NT2/D1 (cell line): ENCODE data around the gene RPL32.
A peak's percentile ranks its signal among the peaks of the same experiment; 100 is the strongest.

Source experiments
- DNase-seq: peaks from one replicate; pipeline ENCODE4 v3.0.0-alpha.2; 2011; ENCODE audit warnings: low read depth, low spot score
- H3K27me3 ChIP-seq: 2 replicates; pipeline ENCODE4 v1.6.0; 2011; ENCODE audit warnings: mild to moderate bottlenecking; ENCODE audit not compliant: insufficient read length, insufficient read depth
- H3K36me3 ChIP-seq: 2 replicates; pipeline ENCODE4 v1.6.1; 2011; ENCODE audit warnings: mild to moderate bottlenecking, low read length, mixed read lengths; ENCODE audit not compliant: insufficient read depth, insufficient read length
- H3K4me1 ChIP-seq: 2 replicates; pipeline ENCODE4 v1.5.1; 2011; ENCODE audit not compliant: insufficient read depth, insufficient read length
- H3K4me3 ChIP-seq: 2 replicates; pipeline ENCODE4 v1.5.1; 2011; ENCODE audit warnings: low read depth; ENCODE audit not compliant: insufficient read length
- H3K9ac ChIP-seq: 2 replicates; pipeline ENCODE4 v1.6.0; 2011; ENCODE audit warnings: low read depth; ENCODE audit not compliant: insufficient read length
- H3K9me3 ChIP-seq: 2 replicates; pipeline ENCODE4 v1.5.1; 2011; ENCODE audit warnings: mild to moderate bottlenecking, low read length; ENCODE audit not compliant: insufficient read depth
- SUZ12 ChIP-seq: IDR thresholded peaks from 2 replicates; pipeline ENCODE4 v1.6.1; 2011; ENCODE audit not compliant: insufficient read length, insufficient read depth; ENCODE audit errors: extremely low read depth
- YY1 ChIP-seq: IDR thresholded peaks from 2 replicates; pipeline ENCODE4 v1.6.1; 2011; ENCODE audit not compliant: insufficient read length, insufficient read depth
- ZNF274 ChIP-seq: IDR thresholded peaks from 2 replicates; pipeline ENCODE4 v1.6.1; 2011; ENCODE audit warnings: mild to moderate bottlenecking, low read depth, low read length

Gene RPL32

GRCh38 chr3:12810961-12811360 lies 30.4 kb downstream of the RPL32 start:
- DNase-seq = no peak
- H3K9me3 ChIP-seq = no peaks in the 10 kb centered on the region
- H3K4me3 ChIP-seq = no peak overlapping the region
- H3K36me3 ChIP-seq = peaks cover 40% of the 10 kb centered on the region
- peaks cover 7% of the 10 kb centered on the region for H3K4me1 ChIP-seq
- H3K9ac ChIP-seq = peak overlapping the region; percentile 52
- TF ChIP-seq YY1 = no peak
- no peak for TF ChIP-seq ZNF274
- TF ChIP-seq SUZ12 = no peak
- no peaks in the 10 kb centered on the region for H3K27me3 ChIP-seq

GRCh38 chr3:12810013-12810780 lies 31.2 kb downstream of the RPL32 start:
- H3K9ac ChIP-seq = peak overlapping the region; percentile 84
- H3K36me3 ChIP-seq = peaks cover 36% of the 10 kb centered on the region
- H3K4me1 ChIP-seq = peaks cover 7% of the 10 kb centered on the region
- H3K27me3 ChIP-seq = no peaks in the 10 kb centered on the region
- DNase-seq = peak; percentile 92
- peak overlapping the region; percentile 59 for H3K4me3 ChIP-seq
- H3K9me3 ChIP-seq = no peaks in the 10 kb centered on the region
- no peak for TF ChIP-seq SUZ12
- TF ChIP-seq ZNF274 = no peak
- TF ChIP-seq YY1 = no peak

- H3K4me3 ChIP-seq = no peak overlapping the region
These were observed 31.9 kb downstream of the RPL32 start for GRCh38 chr3:12809435-12809834.

GRCh38 chr3:12809001-12809400 lies 32.4 kb downstream of the RPL32 start:
- peaks cover 7% of the 10 kb centered on the region for H3K4me1 ChIP-seq
- H3K9me3 ChIP-seq = no peaks in the 10 kb centered on the region
- H3K9ac ChIP-seq = no peak overlapping the region
- H3K27me3 ChIP-seq = no peaks in the 10 kb centered on the region
- H3K4me3 ChIP-seq = no peak overlapping the region
- H3K36me3 ChIP-seq = peaks cover 36% of the 10 kb centered on the region
- TF ChIP-seq SUZ12 = no peak
- TF ChIP-seq ZNF274 = no peak
- no peak for TF ChIP-seq YY1
- DNase-seq = no peak

More at GRCh38 chr3:12809435-12809834, 31.9 kb downstream of the RPL32 start:
- Histone ChIP-seq H3K27me3 (no peaks in the 10 kb centered on the region), H3K9ac (peak overlapping the region; percentile 84), H3K4me1 (peaks cover 7% of the 10 kb centered on the region), H3K36me3 (peaks cover 35% of the 10 kb centered on the region), H3K9me3 (no peaks in the 10 kb centered on the region)
- TF ChIP-seq ZNF274 (no peak), SUZ12 (no peak)
- DNase-seq = no peak

- Histone ChIP-seq H3K9me3 (no peaks in the 10 kb centered on the region), H3K4me3 (no peak overlapping the region), H3K27me3 (no peaks in the 10 kb centered on the region), H3K36me3 (peaks cover 37% of the 10 kb centered on the region), H3K9ac (no peak overlapping the region), H3K4me1 (peaks cover 7% of the 10 kb centered on the region)
- no peak for TF ChIP-seq YY1
- TF ChIP-seq ZNF274 = no peak
- TF ChIP-seq SUZ12 = no peak
- no peak for DNase-seq
These were observed 32.8 kb downstream of the RPL32 start for GRCh38 chr3:12808587-12808986.

- no peaks in the 10 kb centered on the region for H3K27me3 ChIP-seq
- no peak for DNase-seq
- no peak overlapping the region for H3K9ac ChIP-seq
- no peak overlapping the region for H3K4me3 ChIP-seq
- no peaks in the 10 kb centered on the region for H3K9me3 ChIP-seq
- no peak for TF ChIP-seq ZNF274
- no peak for TF ChIP-seq SUZ12
- TF ChIP-seq YY1 = no peak
- H3K36me3 ChIP-seq = peaks cover 35% of the 10 kb centered on the region
- H3K4me1 ChIP-seq = peaks cover 7% of the 10 kb centered on the region
These were observed 33.6 kb downstream of the RPL32 start for GRCh38 chr3:12807601-12808359.

GRCh38 chr3:12807066-12807465 lies 34.3 kb downstream of the RPL32 start:
- DNase-seq = no peak
- peaks cover 35% of the 10 kb centered on the region for H3K36me3 ChIP-seq
- no peak for TF ChIP-seq ZNF274
- no peak for TF ChIP-seq YY1
- no peak for TF ChIP-seq SUZ12
- peaks cover 7% of the 10 kb centered on the region for H3K4me1 ChIP-seq
- no peaks in the 10 kb centered on the region for H3K27me3 ChIP-seq
- no peak overlapping the region for H3K9ac ChIP-seq
- no peak overlapping the region for H3K4me3 ChIP-seq
- no peaks in the 10 kb centered on the region for H3K9me3 ChIP-seq
